DOHH2 (cell line): Measurements from ENCODE around the gene CTSK.
A peak's percentile ranks its signal among the peaks of the same experiment; 100 is the strongest.
"Not testable (repeated sequence)": the region's sequence is repeated elsewhere in the genome, so short reads cannot be mapped to it uniquely, and the experiment has no call there.

Source experiments
- H3F3A ChIP-seq: fragments of 200-600 bp; sonication (generic), shearing (Covaris generic); 2 replicates; pipeline ENCODE4 v1.6.0; 2016; ENCODE audit warnings: antibody characterized with exemption, mild to moderate bottlenecking; ENCODE audit not compliant: control insufficient read depth, insufficient read depth
- H3K27ac ChIP-seq: fragments of 200-600 bp; sonication (generic); 2 replicates; pipeline ENCODE4 v1.5.1; 2014; ENCODE audit warnings: low read depth, mild to moderate bottlenecking, low read length, moderate library complexity
- H3K27me3 ChIP-seq: fragments of 200-600 bp; sonication (generic); 2 replicates; pipeline ENCODE4 v1.6.1; 2014; ENCODE audit warnings: mild to moderate bottlenecking, low read length, mixed read lengths; ENCODE audit not compliant: control insufficient read depth
- H3K36me3 ChIP-seq: fragments of 200-600 bp; sonication (generic); 2 replicates; pipeline ENCODE4 v1.6.1; 2014; ENCODE audit warnings: mild to moderate bottlenecking, low read length, moderate library complexity, mixed read lengths; ENCODE audit not compliant: control insufficient read depth
- H3K4me1 ChIP-seq: fragments of 200-600 bp; sonication (generic); 2 replicates; pipeline ENCODE4 v1.6.1; 2014; ENCODE audit warnings: mild to moderate bottlenecking, low read length, mixed read lengths; ENCODE audit not compliant: control insufficient read depth
- H3K4me2 ChIP-seq: fragments of 200-600 bp; sonication (generic); 2 replicates; pipeline ENCODE4 v1.6.0; 2014; ENCODE audit warnings: mild to moderate bottlenecking, low read length, moderate library complexity
- H3K4me3 ChIP-seq: fragments of 200-600 bp; sonication (generic); 2 replicates; pipeline ENCODE4 v1.5.1; 2014; ENCODE audit warnings: mild to moderate bottlenecking, low read length, mixed read lengths
- H3K79me2 ChIP-seq: fragments of 200-600 bp; sonication (generic); 2 replicates; pipeline ENCODE4 v1.6.1; 2014; ENCODE audit warnings: mild to moderate bottlenecking, low read length, mixed read lengths; ENCODE audit not compliant: control insufficient read depth
- H3K9me2 ChIP-seq: fragments of 200-600 bp; sonication (generic); replicated peaks from 2 replicates; pipeline ENCODE4 v1.6.1; 2014; ENCODE audit warnings: mild to moderate bottlenecking, low read length, mixed read lengths; ENCODE audit not compliant: control insufficient read depth
- H3K9me3 ChIP-seq: fragments of 200-600 bp; sonication (generic); 2 replicates; pipeline ENCODE4 v1.6.1; 2014; ENCODE audit warnings: antibody characterized with exemption, low read length, mixed read lengths; ENCODE audit not compliant: control insufficient read depth, insufficient read depth
- H4K20me1 ChIP-seq: fragments of 200-600 bp; sonication (generic); 2 replicates; pipeline ENCODE4 v1.6.0; 2014; ENCODE audit warnings: low read depth, mild to moderate bottlenecking, antibody characterized with exemption, low read length, moderate library complexity; ENCODE audit not compliant: control insufficient read depth, insufficient read depth
- EZH2phosphoT487 ChIP-seq: fragments of 200-600 bp; sonication (generic); IDR thresholded peaks from 2 replicates; pipeline ENCODE4 v1.6.1; 2017; ENCODE audit warnings: borderline replicate concordance, mild to moderate bottlenecking, antibody characterized with exemption, low read length, moderate library complexity, mixed read lengths
- TF ChIP-seq, protein P1 (sequence below): fragments of 200-600 bp; sonication (generic); IDR thresholded peaks from one replicate; pipeline ENCODE4 v1.5.1; 2014; ENCODE audit warnings: antibody characterized with exemption, mild to moderate bottlenecking, low read depth, low read length; ENCODE audit not compliant: poor library complexity, severe bottlenecking

The CTSK gene

DNA sequence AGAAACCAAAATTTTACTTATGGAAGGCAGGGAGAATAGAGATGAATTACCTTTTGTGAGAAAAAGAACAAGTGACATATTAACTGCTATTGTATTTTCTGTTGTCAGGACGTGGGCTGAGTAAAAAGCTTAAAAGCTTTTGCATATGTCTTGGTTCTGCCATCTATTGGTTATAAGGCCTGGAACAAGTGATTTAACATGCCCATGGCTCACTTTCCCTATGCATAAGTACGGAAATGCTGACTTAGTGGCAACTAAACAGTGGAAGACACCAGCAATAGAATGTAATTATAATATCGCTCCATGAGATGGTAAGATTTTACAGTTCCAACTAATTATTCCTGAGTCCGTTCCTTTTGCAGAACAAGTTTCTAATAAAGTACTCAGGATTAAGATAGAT lies 35.7 kb downstream of the CTSK start:
- no peak for TF ChIP-seq EZH2phosphoT487
- TF ChIP-seq, protein P1, sequence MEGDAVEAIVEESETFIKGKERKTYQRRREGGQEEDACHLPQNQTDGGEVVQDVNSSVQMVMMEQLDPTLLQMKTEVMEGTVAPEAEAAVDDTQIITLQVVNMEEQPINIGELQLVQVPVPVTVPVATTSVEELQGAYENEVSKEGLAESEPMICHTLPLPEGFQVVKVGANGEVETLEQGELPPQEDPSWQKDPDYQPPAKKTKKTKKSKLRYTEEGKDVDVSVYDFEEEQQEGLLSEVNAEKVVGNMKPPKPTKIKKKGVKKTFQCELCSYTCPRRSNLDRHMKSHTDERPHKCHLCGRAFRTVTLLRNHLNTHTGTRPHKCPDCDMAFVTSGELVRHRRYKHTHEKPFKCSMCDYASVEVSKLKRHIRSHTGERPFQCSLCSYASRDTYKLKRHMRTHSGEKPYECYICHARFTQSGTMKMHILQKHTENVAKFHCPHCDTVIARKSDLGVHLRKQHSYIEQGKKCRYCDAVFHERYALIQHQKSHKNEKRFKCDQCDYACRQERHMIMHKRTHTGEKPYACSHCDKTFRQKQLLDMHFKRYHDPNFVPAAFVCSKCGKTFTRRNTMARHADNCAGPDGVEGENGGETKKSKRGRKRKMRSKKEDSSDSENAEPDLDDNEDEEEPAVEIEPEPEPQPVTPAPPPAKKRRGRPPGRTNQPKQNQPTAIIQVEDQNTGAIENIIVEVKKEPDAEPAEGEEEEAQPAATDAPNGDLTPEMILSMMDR = no peak
- H3K4me2 ChIP-seq = no peak overlapping the region
- no peaks in the 10 kb centered on the region for H3K36me3 ChIP-seq
- peaks cover 24% of the 10 kb centered on the region for H3K4me1 ChIP-seq
- H3F3A ChIP-seq = peaks cover 7% of the 10 kb centered on the region; the same call in 1 of the 2 replicates
- H3K9me2 ChIP-seq = no peaks in the 10 kb centered on the region
- H3K79me2 ChIP-seq = no peaks in the 10 kb centered on the region
- no peaks in the 10 kb centered on the region for H3K9me3 ChIP-seq
- H4K20me1 ChIP-seq = no peaks in the 10 kb centered on the region
- no peaks in the 10 kb centered on the region for H3K27me3 ChIP-seq
- no peak overlapping the region for H3K27ac ChIP-seq
- no peak overlapping the region for H3K4me3 ChIP-seq

DNA sequence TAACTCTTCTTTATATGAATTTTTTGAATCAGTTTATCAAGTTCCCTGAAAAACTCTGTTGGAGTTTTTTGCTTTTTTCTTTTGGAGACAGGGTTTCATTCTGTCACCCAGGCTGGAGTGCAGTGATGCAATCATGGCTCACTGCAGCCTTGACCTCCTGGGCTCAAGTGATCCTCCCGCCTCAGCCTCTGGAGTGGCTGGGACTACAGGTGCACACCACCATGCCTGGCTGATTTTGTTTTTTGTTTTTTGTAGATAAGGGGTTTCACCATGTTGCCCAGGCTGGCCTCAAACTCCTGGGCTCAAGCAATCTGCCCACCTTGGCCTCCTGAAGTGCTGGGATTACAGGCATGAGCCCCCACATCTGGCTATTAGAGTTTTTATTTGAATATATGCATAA lies 40.4 kb downstream of the CTSK start:
- H3K36me3 ChIP-seq, H3K27me3 ChIP-seq, H4K20me1 ChIP-seq, H3F3A ChIP-seq, H3K9me2 ChIP-seq, H3K4me2 ChIP-seq, H3K9me3 ChIP-seq, H3K27ac ChIP-seq, H3K4me3 ChIP-seq: not testable (repeated sequence)
- Histone ChIP-seq H3K4me1 (peaks cover 50% of the 10 kb centered on the region), H3K79me2 (peaks cover 28% of the 10 kb centered on the region)

DNA sequence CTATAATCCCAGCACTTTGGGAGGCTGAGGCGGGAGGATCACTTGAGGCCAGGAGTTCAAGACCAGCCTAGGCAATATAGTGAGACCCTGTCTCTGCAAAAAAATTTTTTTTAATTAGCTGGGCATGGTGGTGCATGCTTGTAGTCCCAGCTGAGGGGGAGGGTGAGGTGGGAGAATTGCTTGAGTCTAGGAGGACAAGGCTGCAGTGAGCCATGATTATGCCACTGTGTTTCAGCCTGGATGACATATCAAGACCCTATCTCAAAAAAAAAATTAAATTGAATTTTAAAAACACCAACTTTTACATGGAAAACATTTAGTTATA lies 42.1 kb downstream of the CTSK start:
- peak overlapping the region; percentile 90 for H3K4me2 ChIP-seq
- H3K9me2 ChIP-seq, H3K27me3 ChIP-seq, H3K9me3 ChIP-seq, H3F3A ChIP-seq, H4K20me1 ChIP-seq: not testable (repeated sequence)
- peaks cover 24% of the 10 kb centered on the region for H3K36me3 ChIP-seq
- peak overlapping the region; percentile 83 for H3K27ac ChIP-seq
- peak overlapping the region; percentile 86 for H3K4me3 ChIP-seq
- peaks cover 45% of the 10 kb centered on the region for H3K79me2 ChIP-seq
- peaks cover 59% of the 10 kb centered on the region for H3K4me1 ChIP-seq

DNA sequence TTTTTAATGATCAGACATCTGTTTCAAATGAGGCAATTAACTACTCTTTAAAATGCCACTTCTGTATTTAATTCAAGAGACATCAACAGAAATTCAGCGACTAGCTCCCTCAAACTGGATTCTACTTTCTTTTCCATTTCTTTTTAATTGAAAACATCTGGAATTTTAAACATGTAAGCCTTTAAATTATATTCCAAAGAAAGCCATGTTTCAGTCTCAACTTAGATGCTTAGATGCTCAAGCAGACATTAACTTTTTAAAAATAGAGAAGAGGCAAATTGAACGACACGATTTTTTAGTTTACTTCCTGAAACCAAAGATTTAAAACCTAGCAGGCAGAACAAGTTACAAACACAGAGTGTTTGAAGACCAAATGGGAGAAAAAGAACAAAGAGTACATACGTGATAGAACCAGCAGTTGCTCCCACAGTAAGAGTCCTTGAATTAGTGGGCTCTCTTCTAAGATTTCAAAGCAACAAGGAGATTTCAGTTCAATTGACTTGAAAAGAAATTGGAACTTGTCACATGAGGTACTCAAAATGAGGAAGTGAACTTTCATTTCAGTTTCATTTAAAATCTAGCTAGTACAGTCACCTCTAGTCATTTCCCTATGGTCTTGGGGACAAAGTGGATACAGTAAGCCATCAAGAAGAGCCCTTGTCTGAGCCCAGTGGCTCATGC lies 42.6 kb downstream of the CTSK start, which contains the start of gene CTSS:
Gene CTSS (minus strand): TSS at position 483 of the 681 bp plus-strand sequence. CDS start 1,015 bp downstream, outside the sequence.
- peaks cover 54% of the 10 kb centered on the region for H3K4me1 ChIP-seq
- H3F3A ChIP-seq = peaks cover 7% of the 10 kb centered on the region; the same call in 1 of the 2 replicates
- H3K9me3 ChIP-seq = peaks cover 7% of the 10 kb centered on the region
- peak within 1 kb of the TSS; percentile 83 for H3K27ac ChIP-seq
- peaks cover 29% of the 10 kb centered on the region for H3K36me3 ChIP-seq
- H3K9me2 ChIP-seq = no peaks in the 10 kb centered on the region
- H3K79me2 ChIP-seq = peaks cover 50% of the 10 kb centered on the region
- H4K20me1 ChIP-seq = no peaks in the 10 kb centered on the region
- TF ChIP-seq, protein P1 = no peak
- no peak for TF ChIP-seq EZH2phosphoT487
- no peaks in the 10 kb centered on the region for H3K27me3 ChIP-seq
- peak within 1 kb of the TSS; percentile 90 for H3K4me2 ChIP-seq
- H3K4me3 ChIP-seq = peak within 1 kb of the TSS; percentile 86
